Non-pigmented ciliary epithelial cell (primary cell): ENCODE data around the gene CST7.
"Not testable (repeated sequence)": the region's sequence is repeated elsewhere in the genome, so short reads cannot be mapped to it uniquely, and the experiment has no call there.

Experiments used
- DNase-seq: peaks from one replicate; pipeline ENCODE4 v3.0.0-alpha.2; 2010; ENCODE audit warnings: low read depth

The CST7 gene

DNA sequence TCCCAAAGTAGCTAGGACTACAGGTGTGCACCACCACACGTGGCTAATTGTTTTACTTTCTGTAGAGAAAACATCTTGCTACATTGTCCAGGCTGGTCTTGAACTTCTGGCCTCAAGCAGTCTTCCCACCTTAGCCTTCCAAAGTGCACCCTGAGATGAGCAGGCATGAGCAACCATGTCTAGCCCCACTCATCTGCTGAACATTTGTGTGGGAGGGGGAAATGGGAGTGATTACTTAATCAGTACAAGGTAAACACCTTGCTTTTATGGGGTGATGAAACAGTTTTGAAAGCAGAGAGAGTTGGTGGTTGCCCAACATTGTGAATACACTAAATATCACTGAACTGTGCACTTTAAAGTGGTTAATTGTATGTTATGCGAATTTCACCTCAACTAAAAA, 38.2 kb downstream of the CST7 start:
- no peak for DNase-seq

DNA sequence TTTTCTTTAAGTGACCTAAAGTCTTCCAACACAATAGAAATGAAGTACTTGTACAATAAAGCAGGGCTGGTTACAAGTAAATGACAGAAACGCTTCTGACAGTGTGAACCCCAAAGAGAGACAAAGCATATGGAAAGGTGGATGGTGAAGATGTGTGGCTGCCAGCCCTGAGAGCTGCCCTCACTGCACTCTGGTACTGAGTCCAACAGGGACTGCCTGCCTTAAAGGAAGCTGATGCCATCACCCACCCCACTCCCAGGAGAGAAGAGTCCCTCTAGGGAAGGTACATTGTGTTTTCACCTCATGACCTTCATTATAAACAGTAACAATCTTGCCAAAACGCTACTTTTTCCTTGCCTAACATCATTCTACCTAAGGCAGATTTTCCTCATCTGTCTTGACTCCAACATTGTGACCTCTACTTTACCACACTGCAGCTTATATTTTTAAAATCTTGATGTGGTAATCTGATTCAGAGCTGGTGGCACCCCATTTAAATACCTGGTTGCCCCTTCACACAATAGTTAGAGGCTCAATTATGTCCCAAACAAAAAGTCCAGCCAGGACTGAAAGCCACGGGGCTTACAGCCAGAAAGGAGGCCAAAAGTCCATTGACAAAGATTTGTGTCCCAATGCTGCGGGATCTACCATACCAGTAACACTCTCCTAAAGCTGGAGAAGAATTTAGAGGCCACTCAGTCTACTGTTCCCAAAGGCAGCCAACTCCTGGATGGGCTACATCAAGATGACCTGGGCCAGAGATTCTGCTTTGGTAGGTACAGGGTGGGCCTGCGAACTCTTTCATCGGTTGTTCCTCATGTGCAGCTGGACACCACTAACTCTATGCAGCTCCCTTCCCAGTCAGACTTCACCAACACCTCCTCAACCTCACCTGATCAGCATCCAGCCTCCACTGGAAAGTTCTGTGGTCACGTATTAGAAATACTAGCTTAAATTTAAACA, 39.1 kb downstream of the CST7 start:
- no peak for DNase-seq

DNA sequence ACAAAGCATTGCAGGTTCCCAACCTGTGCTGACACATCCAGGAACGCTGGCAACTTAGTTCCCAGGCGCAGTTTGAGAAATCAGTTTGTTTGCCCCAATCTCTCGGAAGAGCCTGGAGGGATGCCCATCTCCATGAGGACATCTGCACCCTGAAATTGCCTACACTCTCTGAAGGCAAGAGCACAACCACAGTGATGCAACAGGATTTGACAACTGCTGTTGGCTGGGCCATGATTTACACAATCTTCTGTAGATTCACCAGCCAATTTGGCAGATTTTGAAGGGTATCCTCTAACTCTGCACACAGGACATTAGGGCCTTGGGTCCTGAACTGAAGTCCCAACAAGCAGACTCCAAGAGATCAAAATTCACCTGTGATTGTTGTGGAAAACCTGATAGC, 40.1 kb downstream of the CST7 start:
- DNase-seq: no peak

DNA sequence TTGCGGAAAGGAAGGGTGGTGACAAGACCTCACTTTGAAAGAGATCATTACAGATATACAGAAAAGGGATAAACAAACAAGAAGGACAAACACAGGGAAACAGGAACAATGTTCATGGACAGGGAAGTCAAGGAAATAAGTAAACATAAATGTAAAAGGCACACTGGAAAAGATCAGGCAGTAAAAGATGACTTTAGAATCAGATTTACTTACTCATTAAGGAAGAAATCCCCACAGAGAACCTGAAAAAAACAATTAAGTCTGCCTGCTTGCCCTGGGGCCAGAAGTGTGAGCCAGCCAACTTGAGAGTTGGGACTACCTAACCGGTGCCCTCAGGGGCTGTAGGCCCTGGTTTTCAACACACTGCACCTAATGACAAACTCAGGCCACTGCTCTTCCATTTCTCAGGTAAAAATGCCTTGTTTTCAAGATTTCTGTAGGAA, 41.8 kb downstream of the CST7 start:
- no peak for DNase-seq

DNA sequence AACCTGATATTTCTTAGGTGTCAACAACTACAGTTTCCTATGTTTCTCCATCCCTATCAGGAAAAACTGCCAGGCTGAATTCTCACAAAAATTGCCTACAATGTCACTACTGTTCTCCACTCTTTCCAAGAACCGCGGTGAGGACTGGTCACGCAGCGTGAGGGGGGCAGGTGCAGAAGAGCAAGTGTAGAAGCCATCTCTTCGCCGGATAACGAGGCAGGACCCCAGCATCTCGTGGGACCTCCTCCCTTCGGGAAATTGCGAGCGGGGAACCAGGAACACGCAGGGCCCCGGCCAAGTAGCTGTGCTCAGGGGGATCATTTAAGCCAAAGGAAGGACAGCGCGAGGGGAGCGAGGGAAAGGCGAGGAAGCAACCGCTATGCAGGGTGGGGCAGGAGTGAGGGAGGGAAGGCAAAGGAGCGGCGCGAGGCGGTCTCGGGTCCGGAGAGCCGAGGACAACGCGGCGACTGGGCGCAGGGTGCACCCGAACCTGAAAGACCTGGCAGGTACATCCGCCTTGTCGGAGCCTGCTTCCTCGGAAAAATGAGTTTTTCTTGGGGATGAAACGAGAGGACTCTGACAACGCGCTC, 42.9 kb downstream of the CST7 start:
- no peak for DNase-seq

DNA sequence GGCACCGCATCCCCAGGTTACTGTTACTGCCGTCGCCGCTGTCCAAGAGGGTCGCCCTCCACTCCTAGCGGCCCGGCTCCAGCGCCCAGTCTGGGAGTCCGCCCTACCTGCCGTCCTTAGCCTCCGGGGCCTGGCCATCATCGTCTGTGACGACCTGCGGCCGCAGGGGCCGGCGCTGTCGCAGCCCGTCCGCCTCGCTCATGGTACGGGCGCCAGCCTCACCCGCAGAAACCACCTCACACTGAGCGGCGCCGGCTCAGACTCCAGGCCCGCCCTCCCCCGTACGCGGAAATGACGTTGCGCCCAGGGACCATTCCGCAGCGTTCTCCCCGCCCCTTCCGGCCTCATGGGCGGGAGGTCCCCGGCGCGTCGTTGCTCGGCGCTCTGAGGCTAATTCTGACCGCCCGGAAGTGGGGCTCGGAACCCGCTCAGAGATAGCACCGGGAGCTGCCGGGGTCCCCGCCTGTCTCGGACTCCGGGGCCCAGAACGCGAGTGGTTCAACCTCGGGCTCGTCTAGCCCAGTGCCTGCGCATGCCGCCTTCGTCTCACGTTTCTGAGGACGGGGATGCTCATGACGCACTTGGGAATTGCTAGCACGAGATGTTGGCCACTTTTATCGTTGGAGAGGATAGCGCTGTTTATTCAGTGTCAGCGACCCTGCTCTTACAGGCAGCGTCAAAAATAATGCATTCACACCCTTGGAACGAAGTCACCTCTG, 43.6 kb downstream of the CST7 start, which contains the start of gene APMAP:
Gene APMAP (minus strand): TSS at position 265 of the 719 bp plus-strand sequence. CDS start 63 bp downstream, at position 202.
- DNase-seq: no peak

DNA sequence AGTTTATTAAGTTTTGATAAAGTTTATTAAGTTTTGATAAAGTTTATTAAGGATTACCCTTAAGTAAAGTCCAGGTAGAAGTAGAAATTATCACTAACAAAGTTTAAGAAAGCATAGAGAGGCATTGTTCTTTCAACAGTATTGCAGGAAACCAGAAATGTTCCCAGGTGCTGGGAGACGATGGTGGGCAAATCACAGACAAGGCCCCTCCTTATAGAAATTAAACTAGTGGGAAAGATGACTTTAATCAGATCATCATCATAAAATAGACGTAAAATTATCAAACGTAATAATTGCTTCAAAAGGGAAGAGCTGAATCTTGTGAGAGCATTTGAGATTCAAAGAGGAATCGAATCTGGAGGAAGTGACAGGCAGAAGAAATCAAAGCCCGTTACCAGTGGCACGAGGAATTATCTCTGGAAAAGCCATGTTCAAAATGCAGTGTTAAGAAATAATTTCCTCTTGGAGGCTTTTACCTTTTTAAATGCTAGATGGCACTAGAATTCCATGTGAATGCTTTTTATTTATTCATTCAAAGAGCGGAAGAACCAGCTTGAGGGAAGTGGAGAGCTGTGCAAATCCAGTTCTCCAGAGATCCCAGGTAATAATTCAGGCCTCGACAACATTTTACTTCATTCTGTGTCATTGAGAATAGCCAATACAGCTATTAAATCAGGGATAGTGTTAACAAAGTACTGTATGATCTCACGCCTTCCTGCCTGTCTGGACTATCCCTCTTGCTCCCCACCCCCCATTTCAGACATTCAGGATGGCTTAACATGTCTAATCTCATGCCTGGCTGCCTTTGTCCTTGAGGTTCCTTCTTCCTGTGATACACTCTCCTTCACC, 44.5 kb downstream of the CST7 start:
- DNase-seq: no peak

DNA sequence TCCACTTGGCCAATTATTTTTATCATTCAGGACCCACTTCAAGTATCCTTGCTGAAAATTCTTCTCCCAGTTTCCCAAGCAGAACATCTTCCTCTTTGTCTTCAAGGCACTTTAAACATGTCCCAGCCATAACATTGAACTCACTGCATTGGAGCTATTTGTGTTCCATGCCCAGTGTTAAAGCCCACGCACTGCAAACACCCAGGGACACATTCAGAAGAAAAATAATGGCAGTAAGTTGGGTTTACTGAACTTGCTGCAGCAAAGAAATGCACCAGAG, 45.1 kb downstream of the CST7 start:
- DNase-seq: no peak

DNA sequence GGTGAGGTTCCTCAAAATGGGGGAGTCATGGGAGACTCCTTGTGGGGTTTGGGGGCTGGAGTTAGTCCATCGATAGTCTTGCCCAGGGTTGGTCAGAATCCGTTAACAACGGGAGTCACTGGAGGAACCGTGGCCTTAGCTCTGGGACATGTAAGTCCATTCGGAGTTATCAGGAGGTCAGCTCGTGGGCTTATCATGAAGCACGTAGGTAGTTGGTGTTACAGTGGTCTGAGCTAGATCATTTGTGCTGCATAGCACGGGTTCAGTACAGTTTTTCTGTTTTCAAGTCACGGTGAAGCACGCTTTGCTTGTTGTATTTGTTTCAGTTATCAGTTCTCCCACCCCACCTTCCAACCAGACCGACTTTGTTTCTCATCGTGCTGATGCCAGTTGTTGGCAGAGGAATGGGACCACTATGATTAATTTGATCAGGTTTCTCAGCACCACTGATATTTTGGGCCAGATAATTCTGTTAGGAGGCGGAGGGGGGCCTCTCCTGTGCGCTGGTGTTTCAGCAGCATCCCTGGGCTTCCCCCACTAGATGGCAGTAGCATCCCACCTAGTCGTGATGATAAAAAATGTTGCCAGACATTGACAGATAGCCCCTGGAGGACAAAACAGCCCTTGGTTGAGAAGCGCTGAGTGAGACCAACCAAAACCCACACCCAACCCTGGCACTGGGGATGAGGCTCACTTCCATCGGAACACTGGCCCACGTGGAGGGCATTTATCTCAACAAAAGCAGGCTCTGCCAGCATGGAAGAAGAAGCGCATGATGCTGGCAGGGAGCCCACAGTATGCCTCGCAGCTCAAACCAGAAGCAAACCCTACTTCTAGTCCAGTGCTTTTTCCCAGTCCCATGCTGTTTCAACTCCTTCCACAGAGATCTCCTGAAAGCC, 45.6 kb downstream of the CST7 start:
- no peak for DNase-seq

DNA sequence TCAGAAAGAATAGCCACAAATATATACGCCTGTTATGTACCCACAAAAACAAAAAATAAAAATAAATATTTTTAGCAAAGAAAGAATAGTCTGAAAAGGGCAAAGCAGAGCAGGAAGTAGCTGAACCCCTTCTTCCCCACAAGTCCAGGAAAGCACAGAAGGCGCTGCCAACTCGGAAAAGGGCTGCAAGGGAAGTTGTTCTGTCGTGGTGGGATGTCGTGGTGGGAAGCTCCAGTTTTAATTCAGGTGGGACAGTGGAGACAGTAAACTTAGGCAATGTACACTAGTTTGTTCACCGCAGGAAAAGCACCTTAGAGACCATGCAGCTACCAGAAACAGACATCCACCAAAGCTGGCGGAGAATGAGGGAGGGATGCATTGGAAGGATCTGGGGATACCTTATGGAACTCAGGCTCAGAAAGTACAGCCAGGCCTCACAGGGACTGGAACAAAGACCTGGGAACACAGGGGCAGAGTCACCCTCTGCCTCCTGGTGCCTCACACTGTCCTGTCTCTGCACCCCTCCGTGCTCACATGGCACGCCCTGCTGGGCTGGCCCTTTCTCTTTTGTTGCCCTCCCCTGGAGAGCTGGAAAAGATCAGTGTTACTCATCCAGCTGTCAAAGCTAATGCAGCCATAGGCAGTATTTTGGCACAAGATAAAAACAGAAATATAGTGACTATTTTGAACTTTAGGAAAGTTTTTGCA, 46.8 kb downstream of the CST7 start:
- DNase-seq: no peak

DNA sequence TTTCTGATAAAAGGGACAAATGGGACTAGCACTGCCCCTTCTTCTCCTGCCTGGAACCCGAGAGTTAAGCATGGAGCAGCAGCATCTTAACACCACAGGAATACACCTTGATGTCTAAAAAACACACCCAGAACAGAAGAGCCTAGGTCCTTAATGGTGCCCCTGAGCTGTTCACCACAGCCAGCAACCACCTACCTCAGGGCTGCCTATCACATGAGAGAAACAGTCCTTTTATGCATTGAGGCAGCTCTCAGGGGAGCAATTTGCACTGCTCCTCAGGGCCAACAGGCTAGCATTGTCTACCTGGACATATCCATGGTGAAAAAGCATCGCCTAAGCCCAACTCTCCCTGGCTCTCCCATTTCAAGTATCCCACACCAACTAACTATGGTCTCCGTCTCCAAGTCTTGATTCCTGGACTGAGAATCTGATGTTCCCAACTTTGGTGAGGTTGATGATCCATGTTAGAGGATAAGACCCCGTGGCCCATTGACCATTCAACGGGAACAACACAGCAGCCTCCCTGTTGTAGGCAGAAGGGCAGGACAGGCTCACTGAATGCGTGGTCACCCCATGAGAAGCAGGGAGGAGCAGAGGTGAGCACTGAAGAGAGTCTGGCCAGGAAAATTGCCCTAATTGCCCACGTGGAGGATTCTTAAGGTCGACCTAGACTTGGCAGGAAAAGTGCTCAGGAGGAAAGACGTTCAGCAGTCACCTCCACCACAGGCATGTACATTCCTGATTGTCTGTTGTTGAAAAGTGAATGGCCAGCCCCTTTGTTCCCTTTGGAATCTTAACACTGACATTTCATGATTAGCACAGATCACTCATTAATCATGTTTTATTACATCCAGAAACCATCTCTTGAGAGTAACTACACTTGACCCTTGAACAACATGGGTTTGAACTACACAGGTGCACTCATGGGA, 47.6 kb downstream of the CST7 start:
- DNase-seq: no peak

DNA sequence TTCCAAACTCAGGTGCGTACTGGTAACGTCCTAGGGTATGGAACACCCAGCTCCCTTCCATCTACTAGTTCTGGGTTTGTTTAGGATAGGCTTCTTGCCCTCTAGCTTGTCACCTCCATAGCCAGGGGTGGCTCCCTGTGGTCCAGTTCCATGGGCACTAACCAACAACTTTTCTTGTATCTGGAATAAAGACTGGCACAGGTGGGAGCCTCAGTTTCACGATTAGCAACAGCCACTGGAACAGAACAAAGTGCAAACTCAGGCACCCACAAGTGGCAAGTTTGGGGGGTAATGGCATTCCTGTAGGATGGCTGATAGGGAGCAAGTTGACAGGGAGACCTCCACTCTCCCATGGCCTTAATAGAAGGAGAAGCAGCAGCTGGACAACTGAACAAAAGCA, 49.1 kb downstream of the CST7 start:
- DNase-seq: no peak

DNA sequence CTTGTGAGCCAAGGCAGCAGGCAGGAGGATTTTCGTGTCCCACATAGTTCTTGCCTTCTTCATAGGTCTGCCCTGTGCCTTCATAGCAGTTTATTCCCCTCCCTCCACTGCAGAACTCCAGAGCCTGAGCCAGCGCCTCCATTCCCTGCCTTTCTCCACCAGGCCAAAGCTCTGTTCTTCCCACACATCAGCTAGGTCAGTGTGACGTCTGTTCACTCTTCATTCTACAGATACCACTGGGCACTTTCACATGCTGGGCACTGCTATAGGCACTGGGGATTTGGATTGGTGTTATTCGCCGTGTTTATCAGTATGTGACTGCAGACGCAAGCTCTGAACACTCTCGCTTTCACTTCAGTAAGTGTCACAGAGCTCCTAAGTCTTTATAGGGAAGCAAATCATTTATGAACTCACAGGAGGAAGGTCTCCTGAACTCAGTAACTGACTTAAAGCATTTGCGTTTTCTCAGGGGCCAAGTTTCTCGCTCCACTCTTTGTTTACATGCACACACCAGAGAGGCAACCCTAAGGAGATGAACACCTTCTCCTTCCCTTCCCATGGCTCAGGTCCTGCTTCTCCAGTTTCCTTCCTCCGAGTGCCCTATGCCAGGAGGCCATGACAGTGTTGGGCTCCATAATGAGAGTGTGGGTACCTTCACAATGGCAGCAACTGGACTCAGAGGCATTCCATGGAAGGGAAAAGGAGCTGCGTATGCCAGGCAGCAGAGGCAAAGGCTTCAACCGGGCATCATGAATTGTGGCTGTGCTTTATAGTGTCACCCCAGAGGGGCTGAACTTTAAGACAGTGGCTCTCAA, 49.8 kb downstream of the CST7 start:
- DNase-seq: no peak

DNA sequence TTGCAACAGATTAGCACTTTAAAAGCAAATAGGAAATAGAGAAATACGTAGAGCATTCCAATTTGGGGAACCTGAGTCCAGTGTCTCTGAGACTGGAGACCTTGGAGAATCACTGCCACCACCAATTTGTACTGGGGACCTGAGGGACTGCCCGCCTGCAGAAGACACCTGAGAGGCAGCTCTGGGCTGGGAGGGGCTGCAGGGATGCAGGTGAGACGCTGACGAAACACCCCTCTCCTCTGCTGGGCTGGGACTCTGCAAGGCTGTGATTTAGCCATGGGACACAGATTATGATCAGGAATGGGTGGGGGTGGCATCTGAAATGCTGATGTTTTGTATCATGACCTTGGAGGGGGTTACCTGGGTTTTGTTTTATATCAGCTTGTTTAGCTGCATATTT, 50.5 kb downstream of the CST7 start:
- no peak for DNase-seq

DNA sequence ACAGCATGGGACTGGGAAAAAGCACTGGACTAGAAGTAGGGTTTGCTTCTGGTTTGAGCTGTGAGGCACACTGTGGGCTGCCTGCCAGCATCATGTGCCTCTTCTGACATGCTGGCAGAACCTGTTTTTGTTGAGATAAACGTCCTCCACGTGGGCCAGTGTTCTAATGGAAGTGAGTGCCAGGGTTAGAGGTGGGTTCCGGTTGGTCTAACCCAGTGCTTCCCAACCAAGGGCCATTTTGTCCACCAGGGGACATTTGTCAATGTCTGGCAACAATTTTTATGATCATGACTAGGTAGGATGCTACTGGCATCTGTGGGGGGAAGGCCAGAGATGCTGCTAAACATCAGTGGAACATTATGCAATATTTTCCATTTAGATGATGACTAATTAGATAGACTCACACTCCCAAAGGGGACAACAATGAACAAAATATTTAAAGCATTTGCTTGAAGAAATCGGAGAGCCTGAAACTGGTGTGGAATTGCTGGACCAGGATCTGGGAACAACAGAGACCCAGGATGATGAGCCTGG, 51.3 kb downstream of the CST7 start:
- no peak for DNase-seq

DNA sequence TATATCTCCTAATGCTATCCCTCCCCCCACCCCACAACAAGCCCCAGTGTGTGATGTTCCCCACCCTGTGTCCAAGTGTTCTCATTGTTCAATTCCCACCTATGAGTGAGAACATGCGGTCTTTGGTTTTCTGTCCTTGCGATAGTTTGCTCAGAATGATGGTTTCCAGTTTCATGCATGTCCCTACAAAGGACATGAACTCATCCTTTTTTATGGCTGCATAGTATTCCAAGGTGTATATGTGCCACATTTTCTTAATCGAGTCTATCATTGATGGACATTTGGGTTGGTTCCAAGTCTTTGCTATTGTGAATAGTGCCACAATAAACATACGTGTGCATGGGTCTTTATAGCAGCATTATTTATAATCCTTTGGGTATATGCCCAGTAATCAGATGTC, 52.3 kb downstream of the CST7 start:
- not testable (repeated sequence) for DNase-seq

DNA sequence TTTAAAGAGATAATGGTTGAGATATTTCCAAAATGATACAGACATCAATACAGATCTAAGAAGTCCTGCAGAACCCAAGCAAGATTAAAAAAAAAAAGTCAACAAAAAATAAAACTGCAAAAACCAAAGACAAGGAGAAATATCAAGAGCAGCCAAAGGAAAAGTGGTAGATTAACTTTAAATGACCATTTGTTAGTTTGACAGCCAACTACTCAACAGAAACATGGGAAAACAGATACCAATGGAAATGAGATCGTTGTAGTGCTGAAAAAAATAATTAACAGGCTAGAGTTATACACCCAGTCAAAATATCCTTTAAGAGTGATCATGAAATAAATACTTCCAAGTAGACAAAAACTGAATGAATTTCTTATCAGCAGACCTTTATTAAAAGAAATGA, 53.9 kb downstream of the CST7 start:
- no peak for DNase-seq

DNA sequence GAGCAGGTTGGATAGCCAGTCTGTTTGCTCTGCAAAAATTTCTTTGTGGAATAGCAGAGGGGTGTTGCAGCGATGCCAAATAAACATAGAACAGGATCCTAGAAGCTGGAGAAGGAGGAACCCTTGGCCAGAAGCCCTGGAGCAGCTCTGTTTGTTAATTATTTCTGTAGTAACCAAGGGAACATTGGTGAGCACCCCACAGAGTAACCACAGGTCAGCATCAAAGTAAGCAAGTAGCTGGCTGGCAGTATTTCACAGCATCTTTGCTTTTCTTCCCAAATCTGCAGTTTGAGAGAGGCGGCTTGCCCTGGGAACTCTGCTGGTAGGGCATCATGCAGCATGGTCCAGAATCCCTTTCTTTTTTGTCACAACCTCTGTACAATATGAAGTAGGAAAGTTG, 56.2 kb downstream of the CST7 start:
- no peak for DNase-seq
